Right hindlimb (tissue), 1 donor: ENCODE results near the gene KDF1.

ENCODE experiments used
- DNase-seq: peaks from one replicate; pipeline ENCODE4 v3.0.0-alpha.2; 2018

The KDF1 gene

GRCh38 chr1:26959722-26960624, at the start of gene KDF1:
TSS of gene KDF1 (minus strand) at chr1:26960468. CDS start at chr1:26952380, 8,088 bp downstream.
- DNase-seq: no peak

GRCh38 chr1:27009601-27010197, 49.4 kb upstream of the KDF1 start:
- no peak for DNase-seq

- DNase-seq: no peak
Observed at GRCh38 chr1:27007909-27008582, 47.8 kb upstream of the KDF1 start.

- DNase-seq: no peak
Observed at GRCh38 chr1:27006683-27007082, 46.4 kb upstream of the KDF1 start.

GRCh38 chr1:27005648-27006496, 45.6 kb upstream of the KDF1 start:
- no peak for DNase-seq

GRCh38 chr1:27005166-27005530, 44.9 kb upstream of the KDF1 start:
- DNase-seq: no peak

- DNase-seq: peak; percentile 70
Observed at GRCh38 chr1:27004471-27005165, 44.4 kb upstream of the KDF1 start.

- no peak for DNase-seq
Observed at GRCh38 chr1:27003745-27004470, 43.6 kb upstream of the KDF1 start.

GRCh38 chr1:27001570-27002360, 41.5 kb upstream of the KDF1 start:
- DNase-seq: peak; percentile 70

GRCh38 chr1:27000817-27001460, 40.7 kb upstream of the KDF1 start:
- DNase-seq: no peak

GRCh38 chr1:27000090-27000816, 40.0 kb upstream of the KDF1 start:
- no peak for DNase-seq

- peak; percentile 65 for DNase-seq
Observed at GRCh38 chr1:26999440-26999987, 39.2 kb upstream of the KDF1 start.

GRCh38 chr1:26998429-26999300, 38.4 kb upstream of the KDF1 start:
- no peak for DNase-seq

GRCh38 chr1:26996665-26997064, 36.4 kb upstream of the KDF1 start:
- no peak for DNase-seq

- DNase-seq: no peak
Observed at GRCh38 chr1:26996024-26996423, 35.8 kb upstream of the KDF1 start.

GRCh38 chr1:26994787-26995517, 34.7 kb upstream of the KDF1 start:
- DNase-seq: no peak
